Ramos (cell line): ENCODE data around the gene DDX47.

Experiments
- in situ Hi-C: fragments of 300-500 bp; cut with MboI; formaldehyde crosslinking; loops from one replicate; pipeline ENCODE4 v1.14.3; 2022; ENCODE audit warnings: low sequenced_read_pairs; ENCODE audit not compliant: unreplicated experiment

Gene DDX47

DNA sequence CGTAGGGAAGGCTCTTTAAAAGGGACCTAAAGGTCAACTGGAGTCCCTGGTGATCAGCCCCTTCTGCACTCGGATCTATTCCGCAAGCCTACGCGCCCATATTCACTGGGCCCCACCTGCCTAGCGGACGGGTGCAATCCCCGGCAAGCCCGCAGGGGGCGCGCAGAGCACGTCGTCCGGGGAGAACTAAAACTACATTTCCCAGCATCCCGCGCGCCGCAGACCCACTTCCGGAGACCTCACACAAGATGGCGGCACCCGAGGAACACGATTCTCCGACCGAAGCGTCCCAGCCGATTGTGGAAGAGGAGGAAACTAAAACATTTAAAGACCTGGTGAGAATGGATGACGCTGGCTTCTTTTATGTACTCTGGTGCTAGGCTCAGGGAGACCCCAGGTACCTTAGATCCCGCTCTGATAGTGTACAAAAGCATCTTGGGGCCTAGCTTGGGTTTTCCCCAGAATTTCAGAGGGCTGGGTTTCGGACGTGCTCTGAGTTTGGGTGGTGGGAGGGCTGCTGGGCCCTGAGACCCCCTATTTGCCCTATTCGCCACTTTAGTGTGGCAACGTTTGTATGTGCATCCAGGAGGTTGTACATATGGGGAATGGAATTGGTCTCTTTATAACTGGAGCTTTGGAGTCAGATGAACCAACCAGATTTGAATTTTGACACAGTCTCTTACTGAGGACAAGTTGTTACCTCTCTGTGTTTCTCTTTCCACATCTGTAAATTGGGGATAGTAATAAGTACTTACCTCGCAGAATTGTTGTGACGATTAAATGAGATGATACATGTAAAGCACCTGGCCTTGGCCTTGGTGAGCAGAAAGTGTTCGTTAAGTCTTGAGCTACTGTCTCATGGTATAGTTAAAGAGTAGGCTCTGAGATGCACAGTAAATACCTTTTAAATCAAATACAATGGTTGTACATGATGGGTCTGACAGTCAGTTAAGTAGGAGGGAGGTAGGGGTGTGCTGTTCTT, at the start of gene DDX47:
DDX47 (plus strand) TSS at position 227 of the 982 bp plus-strand sequence; CDS start at position 249, 22 bp downstream.
- in situ Hi-C loops = no loop called here

GRCh38 chr12:12764824-12765223, 48.3 kb upstream of the DDX47 start:
- in situ Hi-C loops = no loop called here

DNA sequence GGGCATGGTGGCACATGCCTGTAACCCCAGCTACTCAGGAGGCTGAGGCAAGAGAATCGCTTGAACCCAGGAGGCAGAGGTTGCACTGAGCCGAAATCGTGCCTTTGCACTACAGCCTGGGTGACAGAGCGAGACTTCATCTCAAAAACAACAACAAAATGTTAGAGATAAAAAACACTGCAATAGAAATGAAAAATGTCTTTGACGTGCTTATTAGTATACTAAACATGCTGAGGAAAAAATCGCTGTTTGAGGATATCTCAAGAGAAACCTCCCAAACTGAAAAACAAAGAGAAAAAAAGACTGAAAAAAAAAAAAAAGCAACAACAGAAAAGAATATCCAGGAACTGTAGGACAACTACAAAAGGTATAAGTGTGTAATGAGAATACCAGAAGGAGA, 42.9 kb upstream of the DDX47 start:
- in situ Hi-C loops = no loop called here

DNA sequence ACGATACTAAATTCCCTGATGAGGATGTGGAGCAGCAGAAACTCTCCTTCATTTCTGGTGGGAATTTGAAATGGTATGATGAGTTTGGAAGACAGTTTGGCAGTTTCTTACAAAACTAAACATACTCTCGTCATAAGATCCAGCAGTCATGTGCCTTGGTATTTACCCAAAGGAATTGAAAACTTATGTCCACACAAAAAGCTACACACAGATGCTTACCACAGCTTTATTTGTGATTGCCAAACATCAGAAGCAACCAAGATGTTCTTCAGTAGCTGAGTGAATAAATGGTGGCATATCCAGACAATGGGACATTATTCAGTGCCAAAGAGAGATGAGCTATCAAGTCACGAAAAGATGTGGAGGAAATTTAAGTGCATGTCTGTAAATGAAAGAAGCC, 38.4 kb upstream of the DDX47 start:
- in situ Hi-C loops = no loop called here

- in situ Hi-C loops = no loop called here
Measured at GRCh38 chr12:12776261-12776660, 36.9 kb upstream of the DDX47 start.

GRCh38 chr12:12777092-12777491, 36.1 kb upstream of the DDX47 start:
- in situ Hi-C loops = no loop called here

DNA sequence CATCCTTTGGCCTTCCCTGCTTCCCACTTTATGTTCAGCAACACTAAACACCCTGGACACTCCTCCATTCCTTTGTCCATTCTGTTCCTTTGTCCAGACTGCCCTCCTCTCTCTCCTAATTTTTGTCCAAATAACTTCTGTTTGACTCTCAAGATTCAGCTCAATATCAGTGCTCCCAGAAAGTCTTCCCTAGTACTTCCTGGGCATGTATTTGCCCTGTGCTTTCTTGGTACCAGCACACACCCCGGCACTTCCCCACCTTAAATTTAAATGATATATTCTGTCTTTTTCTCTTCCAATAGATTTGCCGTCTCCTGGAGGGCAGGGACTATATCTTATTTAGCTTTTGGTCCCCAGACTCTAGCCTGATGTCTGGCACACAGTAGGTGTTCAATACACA, 34.1 kb upstream of the DDX47 start:
- in situ Hi-C loops = no loop called here

- in situ Hi-C loops = no loop called here
Measured at GRCh38 chr12:12779529-12779928, 33.6 kb upstream of the DDX47 start.

- in situ Hi-C loops = no loop called here
Measured at GRCh38 chr12:12784116-12784515, 29.0 kb upstream of the DDX47 start.

GRCh38 chr12:12784911-12785814, 28.0 kb upstream of the DDX47 start, which contains the start of gene APOLD1:
APOLD1 (plus strand) TSS chr12:12785659; CDS start chr12:12785692, 33 bp downstream.
- in situ Hi-C loops = no loop called here

DNA sequence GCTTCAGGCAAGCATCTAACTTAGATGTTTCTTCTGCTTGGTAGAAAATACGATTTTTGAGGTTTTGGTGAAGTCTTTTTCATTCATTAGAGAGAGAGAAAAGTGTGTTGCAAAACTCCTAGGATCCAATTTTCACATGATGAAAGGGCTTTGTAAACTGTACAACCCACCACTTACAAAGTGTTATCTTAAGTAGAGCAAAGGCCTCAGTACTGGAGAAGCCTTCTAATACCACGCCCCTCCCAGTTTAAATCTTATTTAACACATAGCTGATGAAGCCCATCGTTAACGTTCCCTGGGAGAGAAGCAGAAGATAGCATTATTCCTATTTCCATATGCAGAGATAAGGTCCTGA, 26.8 kb upstream of the DDX47 start:
- in situ Hi-C loops = no loop called here

- in situ Hi-C loops = no loop called here
Measured at GRCh38 chr12:12786706-12787601, 26.2 kb upstream of the DDX47 start.

GRCh38 chr12:12788131-12788530, 25.0 kb upstream of the DDX47 start:
- in situ Hi-C loops = no loop called here

GRCh38 chr12:12788675-12789368, 24.3 kb upstream of the DDX47 start:
- in situ Hi-C loops = no loop called here

- in situ Hi-C loops = no loop called here
Measured at GRCh38 chr12:12790956-12791355, 22.2 kb upstream of the DDX47 start.

DNA sequence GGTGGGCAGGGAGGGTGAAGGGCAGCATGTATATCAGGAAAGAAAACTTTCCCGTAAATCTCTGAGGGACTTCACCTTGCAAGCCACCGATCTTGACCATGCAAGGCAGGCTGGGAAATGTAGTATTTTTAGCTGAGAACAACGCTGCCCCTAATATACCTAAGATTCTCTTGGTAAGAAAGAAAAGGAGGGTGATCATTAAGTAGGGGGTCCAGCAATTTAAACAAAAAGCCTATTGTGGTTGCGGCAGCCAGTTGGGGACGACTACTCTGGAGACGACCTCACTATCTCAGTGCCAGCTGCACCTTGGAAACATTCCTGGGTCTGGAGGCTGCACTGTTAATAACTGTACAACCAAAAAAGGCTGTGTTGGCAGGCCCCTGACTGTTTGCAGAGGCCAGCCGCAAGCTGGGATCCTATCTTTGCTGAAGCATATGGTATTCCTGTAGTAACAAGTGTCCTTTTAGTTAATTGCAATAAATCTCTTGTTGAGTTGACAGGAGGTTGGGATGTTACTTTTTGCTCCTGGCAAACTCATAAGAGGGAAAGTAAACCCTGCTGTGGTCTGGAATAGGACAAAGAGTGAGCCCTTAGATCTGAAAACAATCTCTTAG, 21.3 kb upstream of the DDX47 start:
- in situ Hi-C loops = no loop called here

DNA sequence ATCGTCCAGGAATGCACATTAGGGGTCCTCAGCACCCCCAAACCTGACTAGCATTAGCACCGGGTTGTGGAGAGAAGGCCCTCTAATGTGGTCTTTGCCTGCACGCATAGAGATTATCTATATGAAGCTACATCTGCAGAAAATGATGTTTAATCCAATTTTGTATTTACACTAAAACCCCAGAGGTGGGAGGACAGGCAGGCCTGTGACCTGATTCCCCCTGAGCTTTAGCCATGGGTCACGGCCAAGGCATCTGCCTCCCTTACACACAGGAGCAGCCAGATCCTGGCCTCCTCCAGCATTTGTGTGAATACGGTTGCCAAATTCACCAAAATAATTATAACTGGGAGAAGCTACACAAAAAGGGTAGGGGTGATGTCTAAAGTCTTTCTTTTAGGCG, 20.7 kb upstream of the DDX47 start:
- in situ Hi-C loops = no loop called here

DNA sequence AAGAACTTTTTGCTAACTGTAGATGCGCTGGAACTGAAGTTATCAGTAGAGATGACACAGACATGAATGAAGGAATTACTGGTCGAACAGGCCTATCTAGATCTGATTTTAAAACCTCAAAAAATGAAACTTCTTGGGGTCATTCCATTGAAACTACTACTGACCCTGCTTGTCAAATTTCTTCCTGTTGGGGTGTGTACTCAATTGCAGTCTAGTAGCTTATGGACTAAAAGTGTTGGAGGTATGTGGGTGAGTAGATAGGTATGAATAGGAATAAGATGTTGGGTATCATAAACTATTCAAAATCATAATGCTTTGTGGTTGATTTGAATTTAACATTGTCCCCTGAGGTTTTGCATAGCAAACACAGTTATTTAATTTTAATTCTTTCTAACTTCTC, 18.5 kb upstream of the DDX47 start:
- in situ Hi-C loops = no loop called here

DNA sequence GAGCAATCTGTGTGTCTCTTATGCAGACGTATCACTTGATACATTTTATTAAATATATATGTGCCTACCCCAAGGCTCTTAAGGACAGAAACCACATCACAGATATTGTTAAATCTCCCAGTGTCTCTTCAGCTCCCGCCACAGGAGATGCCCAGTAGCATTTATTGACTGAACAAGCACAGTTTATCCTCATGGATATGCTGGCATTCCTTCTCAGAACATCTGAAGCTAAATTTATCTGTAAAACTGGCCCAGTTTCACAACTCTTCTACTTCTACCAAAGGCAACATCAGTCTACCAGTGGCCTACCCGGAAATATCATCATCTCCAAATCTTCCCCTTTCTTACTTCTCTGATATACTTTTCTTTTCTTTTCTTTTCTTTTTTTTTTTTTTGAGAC, 17.0 kb upstream of the DDX47 start:
- in situ Hi-C loops = no loop called here
